GM19372 (cell line): Measurements from ENCODE around the gene RAX.
"Not testable (repeated sequence)": the region's sequence is repeated elsewhere in the genome, so short reads cannot be mapped to it uniquely, and the experiment has no call there.

ENCODE experiments used
- ATAC-seq: cut with Tn5 transposase; IDR thresholded peaks from one replicate; pipeline ENCODE4 v1.9.1; 2021; ENCODE audit warnings: mild to moderate bottlenecking, low read depth, moderate library complexity; ENCODE audit not compliant: unreplicated experiment

RAX gene

DNA sequence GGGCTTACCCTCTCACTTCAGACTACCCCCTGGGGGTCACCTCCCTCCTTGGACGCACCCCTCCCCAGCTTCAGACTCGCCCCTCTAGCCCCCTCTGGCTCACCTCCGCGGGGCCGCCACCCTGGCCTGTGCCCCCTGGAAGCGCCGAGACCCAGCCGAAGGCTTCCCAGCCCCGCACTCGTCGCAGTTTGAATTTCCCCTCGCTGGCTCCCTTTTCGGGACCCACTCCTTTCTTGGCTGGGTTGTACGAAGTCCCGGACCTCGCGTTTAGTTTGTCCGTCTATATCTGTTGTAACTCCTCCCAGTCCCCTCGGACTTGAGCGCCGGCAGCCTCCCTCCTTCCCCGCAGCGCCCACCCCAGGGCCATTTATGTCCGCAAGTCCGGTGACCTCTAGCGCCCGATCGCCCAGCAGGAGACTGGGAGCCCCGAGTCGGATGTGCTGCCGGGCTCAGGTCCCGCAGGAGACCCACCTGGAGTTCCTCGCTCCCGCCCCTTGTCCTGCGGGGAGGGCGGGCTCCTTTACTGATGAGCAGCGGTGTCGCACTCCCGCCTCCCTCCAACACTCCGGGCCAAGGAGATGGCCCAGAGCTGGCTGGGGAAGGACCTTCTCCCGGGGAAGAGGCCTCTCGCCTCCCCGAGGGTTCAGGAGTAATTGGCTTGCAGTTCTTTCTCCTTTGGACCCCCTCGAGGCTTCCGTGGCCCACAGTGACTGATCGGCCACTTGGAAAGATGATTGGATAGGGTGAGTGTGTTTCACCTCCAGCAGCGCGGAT, 692 bp upstream of the RAX start:
- ATAC-seq: no peak

DNA sequence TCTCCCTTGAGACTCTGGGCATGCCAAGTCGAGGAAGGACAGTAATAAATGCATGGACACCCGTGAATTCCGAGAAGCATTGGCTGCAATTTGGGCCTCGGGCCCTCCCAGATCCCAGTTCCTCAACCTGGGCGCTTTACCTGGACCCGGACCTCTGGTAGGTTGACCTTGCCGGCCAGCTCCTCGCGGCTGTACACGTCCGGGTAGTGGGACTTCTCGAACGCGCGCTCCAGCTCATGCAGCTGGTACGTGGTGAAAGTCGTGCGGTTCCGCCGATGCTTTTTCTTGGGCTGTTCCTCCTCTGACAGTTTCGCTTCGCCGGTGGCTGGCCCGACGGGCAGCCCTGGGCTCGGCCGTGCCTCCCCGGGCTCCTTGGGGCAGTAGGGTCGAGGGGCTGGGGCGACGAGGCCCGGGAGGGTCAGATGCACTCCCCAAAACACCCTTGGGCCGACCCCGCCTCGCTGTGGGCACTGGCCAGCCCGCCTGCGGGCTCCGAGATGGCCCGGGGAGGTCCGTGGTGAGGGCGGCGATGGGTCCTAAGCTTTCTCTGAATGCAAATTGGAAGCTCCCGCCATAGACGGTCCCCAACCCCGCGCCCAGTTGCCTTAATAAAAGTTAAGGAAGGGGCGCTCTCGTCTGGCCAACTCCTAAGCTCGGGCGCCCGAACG, 899 bp downstream of the RAX start:
- no peak for ATAC-seq

DNA sequence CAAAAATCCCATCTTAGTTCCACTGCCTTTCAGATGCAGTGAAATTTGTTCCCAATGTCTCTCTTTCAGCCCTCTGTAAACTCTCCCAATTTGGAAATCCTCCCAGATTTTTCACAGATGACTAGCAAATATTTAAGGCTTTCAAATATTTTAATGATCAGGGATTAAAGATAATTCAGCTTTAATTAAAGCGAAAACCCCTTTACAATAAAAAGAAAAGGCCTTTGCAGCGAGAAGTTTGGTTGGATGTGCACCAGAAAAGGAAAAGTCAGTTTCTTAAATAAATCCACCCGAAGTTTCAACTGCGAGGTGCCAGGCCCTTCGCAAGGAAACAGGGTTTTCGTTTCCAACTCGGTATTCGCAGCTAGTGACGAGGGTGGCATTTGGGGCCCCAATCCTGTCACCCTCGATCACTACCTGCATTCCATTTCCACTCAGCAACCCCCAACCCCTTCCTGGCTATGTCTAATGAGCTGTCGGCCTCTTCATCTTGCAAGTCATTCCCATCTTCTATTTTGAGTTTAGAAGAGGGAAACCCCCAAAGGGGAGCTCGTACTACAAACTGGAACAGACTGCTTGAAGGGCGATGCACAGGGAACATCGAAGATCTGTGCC, 1.5 kb downstream of the RAX start:
- no peak for ATAC-seq

DNA sequence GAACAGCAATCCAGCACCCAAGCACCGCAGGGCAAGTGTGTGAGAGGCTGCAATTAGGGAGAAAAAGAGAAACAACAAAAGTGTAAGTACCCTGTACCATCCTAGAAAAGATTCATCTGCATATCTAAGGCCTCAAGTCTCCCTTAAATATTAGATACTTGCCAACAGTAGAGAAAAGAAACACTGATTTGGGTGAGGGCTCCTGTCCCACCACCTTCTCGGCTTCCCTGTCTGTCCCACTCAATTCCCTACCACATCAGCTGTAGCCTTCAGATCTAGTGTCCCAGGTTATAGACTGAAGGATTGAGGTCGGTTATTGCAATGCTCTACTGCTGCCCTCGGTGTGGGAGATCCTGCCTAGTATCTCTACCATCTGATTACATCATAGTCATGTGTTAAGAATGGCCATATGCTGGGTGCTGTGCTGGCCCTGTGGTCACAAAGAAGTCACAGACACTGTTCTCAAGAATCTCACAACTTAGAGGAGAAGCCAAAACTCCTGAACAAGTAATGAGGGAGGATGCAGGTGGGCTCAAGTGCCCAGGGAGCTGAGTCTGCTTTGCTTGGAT, 2.5 kb downstream of the RAX start:
- no peak for ATAC-seq

DNA sequence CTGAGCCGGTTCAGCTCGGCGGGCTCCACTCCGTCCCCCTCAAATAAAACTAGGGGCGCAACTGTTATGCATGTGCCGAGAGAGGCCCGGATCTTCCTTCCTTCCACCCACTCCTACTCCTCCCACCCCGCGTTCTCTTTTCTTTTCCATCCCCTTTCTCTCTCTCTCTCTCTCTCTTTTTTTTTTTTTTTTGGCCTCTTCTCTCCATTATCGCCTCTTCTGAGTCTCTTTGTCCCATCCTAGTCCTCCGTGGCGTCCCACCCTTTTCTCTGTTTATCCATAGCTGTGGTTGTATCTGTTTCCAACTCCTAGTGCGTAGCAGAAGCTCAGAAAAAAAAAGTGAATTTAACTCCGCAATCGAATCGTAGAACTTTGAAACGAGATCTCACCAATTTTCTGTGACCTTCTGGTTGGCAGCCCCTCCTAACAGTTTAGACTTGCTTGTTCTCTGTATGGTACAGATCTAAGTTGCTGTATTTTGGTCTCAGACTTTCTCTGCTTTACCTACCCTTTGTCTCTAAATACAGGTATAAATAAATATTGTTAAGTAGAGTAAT, 3.6 kb downstream of the RAX start:
- ATAC-seq: no peak

DNA sequence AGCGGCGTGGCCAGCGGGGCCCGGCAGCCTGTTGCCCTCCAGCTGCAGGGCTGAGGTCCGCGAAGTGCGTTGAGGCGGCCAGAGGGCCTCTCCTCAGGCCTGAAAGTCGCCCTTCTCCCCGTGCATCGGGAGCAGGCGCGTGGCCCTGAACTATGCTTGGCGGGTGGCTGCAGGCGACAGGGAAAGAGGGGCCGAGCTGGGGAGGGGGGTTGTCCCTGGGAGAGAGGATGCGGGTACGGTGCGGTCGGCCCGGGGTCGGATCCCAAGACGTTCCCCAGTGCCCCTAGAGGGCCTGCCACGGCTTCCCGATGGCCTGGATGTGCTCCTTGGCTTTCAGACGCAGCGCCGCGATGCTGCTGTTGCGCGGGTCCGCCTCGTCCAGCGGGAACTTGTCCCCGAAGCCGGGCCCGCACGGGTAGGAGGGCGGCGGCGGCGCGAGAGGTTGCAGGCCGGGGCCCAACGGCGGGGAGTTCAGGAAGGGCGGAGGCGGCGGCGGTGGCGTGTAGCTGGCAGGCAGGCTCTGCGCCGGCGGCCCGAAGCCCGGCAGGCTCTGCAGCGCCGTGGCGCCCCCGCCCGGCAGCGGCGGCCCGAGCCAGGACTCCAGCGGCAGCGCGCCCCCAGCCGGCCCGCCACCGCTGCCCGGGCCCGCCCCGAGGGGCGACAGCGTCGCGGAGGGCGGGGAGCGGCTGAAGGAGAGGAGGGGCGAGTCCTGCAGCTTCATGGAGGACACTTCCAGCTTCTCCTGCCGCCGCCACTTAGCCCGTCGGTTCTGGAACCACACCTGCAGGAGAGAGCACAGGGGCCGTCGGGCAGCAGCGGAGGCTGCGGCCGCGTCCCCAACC, 4.3 kb downstream of the RAX start:
- ATAC-seq: no peak

DNA sequence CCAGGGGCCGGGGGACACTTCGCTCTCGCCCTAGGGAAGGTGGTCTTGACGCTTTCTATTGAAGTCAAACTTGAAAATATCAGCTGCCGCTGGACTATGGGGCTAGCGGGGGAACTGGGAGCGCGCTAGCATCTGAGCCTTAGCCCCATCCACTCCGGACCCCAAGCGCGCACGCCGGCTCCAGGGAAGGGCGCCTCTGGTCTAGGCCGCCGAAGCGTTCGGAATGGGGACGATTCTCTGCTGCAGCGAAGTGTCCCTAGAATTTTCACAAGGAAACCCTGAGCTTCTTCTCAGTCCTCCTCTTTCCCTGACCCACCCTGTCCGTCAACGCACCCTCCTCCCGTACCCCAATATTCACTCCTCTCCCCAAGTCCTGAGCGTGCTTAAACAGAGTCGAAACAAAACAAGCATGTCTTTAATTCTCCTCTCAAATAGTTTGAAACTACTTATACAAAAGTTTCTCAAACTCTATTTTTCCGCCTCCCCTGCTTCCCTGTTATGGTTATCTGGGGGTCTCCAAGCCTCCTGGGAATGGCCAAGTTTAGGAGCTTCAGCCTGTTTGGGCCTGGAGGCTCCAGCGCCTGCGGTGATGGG, 5.0 kb downstream of the RAX start:
- ATAC-seq: no peak

DNA sequence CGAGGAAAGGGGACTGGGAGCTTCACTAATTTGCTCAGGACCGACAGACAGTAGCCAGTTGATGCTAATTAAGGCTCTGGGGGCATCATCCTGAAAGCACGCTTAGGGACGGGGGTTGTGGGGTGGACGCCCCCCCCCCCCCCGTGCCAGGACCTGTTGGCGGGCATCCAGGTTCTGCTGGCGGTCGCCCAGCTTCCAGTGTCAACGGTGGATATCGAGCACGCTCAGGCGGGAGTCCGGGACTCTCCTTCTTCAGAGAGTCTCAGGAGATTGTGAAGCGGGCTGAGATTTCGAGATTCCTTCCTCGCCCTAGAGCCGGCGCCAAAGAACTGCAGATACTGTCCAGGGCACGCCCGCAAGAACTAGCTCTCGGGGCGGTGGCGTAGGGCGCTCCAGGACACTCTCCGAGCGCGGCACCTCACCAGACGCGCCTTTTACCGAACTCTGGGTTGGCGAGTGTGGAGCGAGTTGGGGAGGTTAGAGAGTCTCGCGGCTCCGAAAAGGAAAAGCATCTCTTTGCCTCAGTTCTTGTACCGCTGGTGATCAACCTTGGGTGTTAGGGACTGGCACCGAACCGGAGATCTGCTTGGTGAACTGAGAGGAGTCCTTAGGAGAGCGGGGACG, 5.6 kb downstream of the RAX start:
- ATAC-seq: no peak

DNA sequence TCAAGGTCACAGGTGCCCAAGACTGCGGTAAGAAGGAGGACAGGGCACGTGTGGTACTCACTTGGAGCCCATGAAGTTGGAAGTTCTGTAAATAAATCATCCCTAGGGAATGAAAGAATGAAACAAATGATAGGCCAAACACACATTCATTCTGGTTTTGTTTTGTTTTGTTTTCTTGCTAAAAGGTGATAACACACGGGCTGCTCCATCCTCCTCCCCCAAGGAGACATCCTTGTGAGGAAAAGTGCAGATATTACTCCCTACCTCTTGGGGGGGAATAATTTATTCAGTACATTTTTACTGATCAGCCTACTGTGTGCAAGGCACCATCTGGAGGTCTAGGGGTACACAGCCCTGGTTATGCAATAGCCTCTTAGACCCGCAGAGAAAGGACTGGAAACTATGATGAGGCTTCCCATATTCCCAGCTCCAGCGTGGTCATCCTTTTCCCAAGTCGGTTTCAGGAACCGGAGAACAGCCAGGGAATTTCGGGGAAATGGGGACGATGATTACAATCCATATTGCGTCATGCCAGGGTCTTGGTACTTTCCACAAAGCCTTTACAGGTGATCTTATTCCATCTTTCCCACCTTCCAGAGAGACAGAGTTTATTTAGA, 6.3 kb downstream of the RAX start:
- ATAC-seq: no peak

DNA sequence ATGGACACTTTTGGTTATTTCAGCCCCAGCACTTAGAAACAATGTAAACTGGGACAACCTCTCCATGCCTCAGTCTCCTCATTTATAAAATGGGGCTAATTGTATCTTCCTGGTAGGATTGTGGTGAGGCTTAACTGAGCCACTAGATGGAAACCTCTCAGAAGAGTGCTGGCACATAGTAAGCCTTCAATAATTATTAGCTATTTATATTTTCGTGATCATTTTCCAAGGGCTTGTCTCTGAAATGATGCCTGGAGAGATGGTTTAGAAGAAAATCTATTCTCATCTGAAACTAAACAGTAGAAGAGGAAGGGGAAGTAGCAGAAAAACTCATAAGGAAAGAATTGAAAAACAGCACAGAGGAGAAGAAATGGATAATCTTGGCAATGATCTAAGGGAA, 6.8 kb downstream of the RAX start:
- no peak for ATAC-seq

DNA sequence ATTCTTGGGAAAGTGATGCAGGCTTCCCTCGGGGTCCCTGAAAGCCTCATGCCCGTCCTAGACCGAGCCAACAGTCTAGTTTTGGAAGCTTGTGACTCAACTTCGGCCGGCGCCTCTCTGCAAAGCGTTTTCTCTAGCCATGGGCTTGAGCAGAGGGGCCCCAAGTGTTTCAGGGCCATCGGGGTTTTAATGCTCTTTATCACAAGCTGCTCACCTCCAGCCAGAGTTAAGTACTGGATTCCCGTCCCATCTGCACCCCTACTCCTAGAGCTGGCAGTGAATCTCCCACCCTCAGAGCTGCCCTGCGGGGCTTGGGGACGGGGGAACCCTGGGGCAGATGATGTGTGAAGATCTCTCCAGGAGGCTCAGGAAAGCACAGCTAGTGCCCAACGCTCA, 7.3 kb downstream of the RAX start:
- ATAC-seq: no peak

DNA sequence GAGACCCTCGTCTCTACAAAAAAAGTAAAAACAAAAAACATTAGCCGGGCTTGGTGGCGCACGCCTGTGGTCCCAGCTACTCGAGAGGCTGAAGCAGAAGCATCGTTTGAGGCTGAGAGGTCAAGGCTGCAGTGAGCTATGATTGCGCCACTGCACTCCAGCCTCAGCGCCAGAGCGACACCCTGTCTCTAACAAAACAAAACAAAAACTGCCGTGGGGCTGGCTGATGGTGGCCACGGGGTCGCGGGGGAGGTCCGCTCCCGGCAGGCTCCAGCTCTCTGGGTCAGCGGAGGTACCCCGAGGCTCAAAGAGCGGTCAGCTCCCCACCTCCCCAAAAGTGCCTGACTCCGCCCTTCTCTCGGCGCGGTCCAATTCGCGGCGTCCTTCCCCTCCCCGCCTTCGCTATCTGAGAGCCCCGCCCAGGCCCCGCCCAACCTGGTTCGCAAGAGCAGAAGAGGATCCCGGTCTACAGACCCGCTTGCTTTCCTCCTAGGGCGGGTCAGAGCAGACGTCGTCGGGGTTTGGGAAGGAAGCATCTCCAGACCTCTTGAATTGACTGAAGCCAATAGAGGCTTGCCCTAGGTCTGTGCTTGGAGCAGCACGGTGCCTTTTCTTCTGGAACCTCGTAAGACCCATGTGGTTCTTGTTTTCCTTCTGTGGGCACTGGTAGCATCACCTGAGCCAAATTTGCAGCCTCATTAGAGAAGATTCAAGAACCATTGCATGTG, 7.8 kb downstream of the RAX start:
- ATAC-seq: peak; percentile 67

DNA sequence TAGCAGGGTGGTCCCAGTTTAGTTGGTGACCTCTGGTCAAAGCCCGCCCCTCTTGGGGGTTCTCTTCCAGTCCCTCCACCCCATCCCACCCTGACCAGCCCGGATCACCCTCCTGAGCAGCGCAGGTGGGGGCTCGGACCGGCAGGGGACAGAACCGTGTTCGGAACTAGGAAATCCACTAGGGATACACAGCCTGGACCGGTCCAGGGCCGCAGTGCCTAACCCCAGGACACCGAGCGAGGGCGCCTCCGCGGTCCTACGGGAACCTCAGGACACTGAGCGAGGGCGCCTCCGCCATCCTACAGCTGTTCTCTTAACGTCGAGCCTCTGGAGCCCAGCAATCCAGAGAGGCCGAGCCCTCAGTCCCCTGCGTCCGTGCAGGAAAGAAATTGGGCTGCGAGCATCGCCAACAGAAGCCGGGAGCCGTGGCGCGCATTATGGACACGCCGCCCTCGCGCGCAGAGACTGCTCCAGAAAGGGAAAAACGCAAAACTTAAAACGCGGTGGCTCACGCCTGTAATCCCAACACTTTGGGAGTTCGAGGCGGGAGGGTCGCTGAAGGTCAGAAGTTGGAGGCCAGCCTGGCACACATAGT, 8.5 kb downstream of the RAX start:
- ATAC-seq: no peak

DNA sequence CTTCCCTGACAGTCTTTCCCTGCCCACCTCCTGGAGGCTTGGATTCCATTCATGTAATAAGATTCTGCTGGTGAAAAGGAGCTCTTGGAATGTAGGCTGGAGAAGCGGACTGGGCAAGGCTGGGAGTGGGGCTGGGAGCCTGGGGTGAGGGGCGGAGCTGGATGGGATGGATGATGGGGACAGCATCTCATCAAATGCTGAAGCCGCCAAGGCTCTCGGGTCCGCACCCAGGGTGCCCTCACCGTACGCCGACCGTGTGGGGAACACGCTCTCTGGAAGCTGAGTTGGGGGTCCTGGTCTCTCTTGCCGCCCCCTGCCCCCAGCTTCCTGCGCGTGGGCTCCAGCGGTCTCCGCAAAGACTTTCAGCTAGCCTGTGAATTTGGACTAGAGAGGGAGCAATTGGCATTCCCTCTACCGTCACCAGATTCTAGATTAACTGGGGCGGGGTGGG, 9.1 kb downstream of the RAX start:
- no peak for ATAC-seq

DNA sequence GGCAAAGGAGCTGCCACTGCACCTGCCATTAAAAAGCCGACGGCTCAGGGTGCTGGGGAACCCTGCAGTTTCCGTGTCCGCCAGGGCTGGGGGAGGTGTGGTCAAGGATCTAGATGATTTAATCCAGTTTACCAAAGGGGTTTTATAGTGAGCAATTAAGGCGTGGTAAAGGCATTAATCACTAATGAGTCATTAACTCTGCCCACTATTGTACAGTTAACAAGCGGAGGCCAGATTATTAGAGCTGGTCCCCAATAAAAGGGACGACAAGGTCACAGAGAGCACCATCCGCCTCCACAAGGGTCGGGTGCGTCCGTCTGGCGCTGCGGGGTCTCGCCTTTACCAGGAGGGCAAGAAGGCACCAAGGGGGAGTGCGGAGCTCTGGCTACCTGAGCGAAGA, 9.6 kb downstream of the RAX start:
- no peak for ATAC-seq

DNA sequence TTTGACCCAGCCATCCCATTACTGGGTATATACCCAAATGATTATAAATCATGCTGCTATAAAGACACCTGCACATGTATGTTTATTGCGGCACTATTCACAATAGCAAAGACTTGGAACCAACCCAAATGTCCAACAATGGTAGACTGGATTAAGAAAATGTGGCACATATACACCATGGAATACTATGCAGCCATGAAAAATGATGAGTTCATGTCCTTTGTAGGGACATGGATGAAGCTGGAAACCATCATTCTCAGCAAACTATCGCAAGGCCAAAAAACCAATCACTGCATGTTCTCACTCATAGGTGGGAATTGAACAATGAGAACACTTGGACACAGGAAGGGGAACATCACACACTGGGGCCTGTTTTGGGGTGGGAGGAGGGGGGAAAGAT, 11.0 kb downstream of the RAX start:
- not testable (repeated sequence) for ATAC-seq

DNA sequence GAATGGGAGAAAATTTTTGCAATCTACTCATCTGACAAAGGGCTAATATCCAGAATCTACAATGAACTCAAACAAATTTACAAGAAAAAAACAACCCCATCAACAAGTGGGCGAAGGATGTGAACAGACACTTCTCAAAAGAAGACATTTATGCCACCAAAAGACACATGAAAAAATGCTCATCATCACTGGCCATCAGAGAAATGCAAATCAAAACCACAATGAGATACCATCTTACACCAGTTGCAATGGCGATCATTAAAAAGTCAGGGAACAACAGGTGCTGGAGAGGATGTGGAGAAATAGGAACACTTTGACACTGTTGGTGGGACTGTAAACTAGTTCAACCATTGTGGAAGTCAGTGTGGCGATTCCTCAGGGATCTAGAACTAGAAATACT, 11.4 kb downstream of the RAX start:
- ATAC-seq: not testable (repeated sequence)

DNA sequence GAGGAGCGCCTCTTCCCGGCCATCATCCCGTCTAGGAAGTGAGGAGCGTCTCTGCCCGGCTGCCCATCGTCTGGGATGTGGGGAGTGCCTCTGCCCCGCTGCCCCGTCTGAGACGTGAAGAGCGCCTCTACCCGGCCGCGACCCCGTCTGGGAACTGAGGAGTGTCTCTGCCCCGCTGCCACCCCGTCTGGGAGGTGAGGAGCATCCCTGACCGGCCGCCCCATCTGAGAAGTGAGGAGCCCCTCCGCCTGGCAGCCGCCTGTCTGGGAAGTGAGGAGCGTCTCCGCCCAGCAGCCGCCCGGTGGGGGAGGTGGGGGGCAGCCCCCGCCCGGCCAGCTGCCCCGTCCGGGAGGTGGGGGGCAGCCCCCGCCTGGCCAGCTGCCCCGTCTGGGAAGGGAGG, 17.8 kb downstream of the RAX start:
- ATAC-seq: not testable (repeated sequence)
